Mononuclear cell (primary cell): ENCODE results near the gene CD300LD. TPM values are rescaled to one million over a fixed set of nuclear protein-coding genes. Genes with fewer than 3 reads are reported as not detected.
"Not testable (repeated sequence)": the region's sequence is repeated elsewhere in the genome, so short reads cannot be mapped to it uniquely, and the experiment has no call there.

ENCODE experiments used
- H3K27me3 ChIP-seq: 2 replicates; pipeline ENCODE4 v1.6.0; 2011; ENCODE audit warnings: low read length, control low read depth; ENCODE audit not compliant: insufficient read depth
- H3K4me1 ChIP-seq: 2 replicates; pipeline ENCODE4 v1.5.1; 2011; ENCODE audit warnings: mild to moderate bottlenecking, low read length, control low read depth; ENCODE audit not compliant: insufficient read depth
- H3K4me3 ChIP-seq: 2 replicates; pipeline ENCODE4 v1.5.1; 2011; ENCODE audit warnings: mild to moderate bottlenecking, low read length, moderate library complexity
- H3K9me3 ChIP-seq: 2 replicates; pipeline ENCODE4 v1.5.1; 2011; ENCODE audit warnings: low read depth, mild to moderate bottlenecking, control low read depth, low read length
- total RNA-seq: library from RNA; depleted of rRNA; stranded (reverse); fragments of >200 nt; gene quantifications from one replicate; pipeline ENCODE4 v1.2.3, GENCODE V29; 2012

Gene CD300LD
- 0.73 TPM for total RNA-seq

- Histone ChIP-seq H3K9me3 (no peaks in the 10 kb centered on the region), H3K4me3 (no peak within 1 kb of the TSS), H3K27me3 (no peaks in the 10 kb centered on the region), H3K4me1 (peaks cover 39% of the 10 kb centered on the region)
Observed at GRCh38 chr17:74592087-74592990, at the start of gene CD300LD. Gene CD300LD (minus strand): TSS chr17:74592283. CDS start chr17:74592202, 81 bp downstream.

- peaks cover 4% of the 10 kb centered on the region for H3K27me3 ChIP-seq
- H3K9me3 ChIP-seq: no peaks in the 10 kb centered on the region
- H3K4me3 ChIP-seq: no peak overlapping the region
- H3K4me1 ChIP-seq: peaks cover 93% of the 10 kb centered on the region
Observed at GRCh38 chr17:74641224-74641957, 49.3 kb upstream of the CD300LD start.

- Histone ChIP-seq H3K4me3 (no peak overlapping the region), H3K4me1 (peaks cover 98% of the 10 kb centered on the region)
Observed at GRCh38 chr17:74639704-74640151, 47.6 kb upstream of the CD300LD start.

GRCh38 chr17:74637926-74638325 lies 45.8 kb upstream of the CD300LD start:
- Histone ChIP-seq H3K4me1 (peaks cover 99% of the 10 kb centered on the region), H3K4me3 (no peak overlapping the region), H3K27me3 (no peaks in the 10 kb centered on the region), H3K9me3 (no peaks in the 10 kb centered on the region)

More at GRCh38 chr17:74639704-74640151, 47.6 kb upstream of the CD300LD start:
- Histone ChIP-seq H3K27me3 (peaks cover 4% of the 10 kb centered on the region), H3K9me3 (no peaks in the 10 kb centered on the region)

- H3K4me1 ChIP-seq: peaks cover 99% of the 10 kb centered on the region
Observed at GRCh38 chr17:74637265-74637664, 45.2 kb upstream of the CD300LD start.

GRCh38 chr17:74636541-74637085 lies 44.5 kb upstream of the CD300LD start:
- H3K27me3 ChIP-seq, H3K4me3 ChIP-seq, H3K9me3 ChIP-seq: not testable (repeated sequence)
- H3K4me1 ChIP-seq: peaks cover 99% of the 10 kb centered on the region

More at GRCh38 chr17:74637265-74637664, 45.2 kb upstream of the CD300LD start:
- no peaks in the 10 kb centered on the region for H3K9me3 ChIP-seq
- no peak overlapping the region for H3K4me3 ChIP-seq
- no peaks in the 10 kb centered on the region for H3K27me3 ChIP-seq

GRCh38 chr17:74635418-74635817 lies 43.3 kb upstream of the CD300LD start:
- peaks cover 99% of the 10 kb centered on the region for H3K4me1 ChIP-seq
- H3K9me3 ChIP-seq: no peaks in the 10 kb centered on the region
- no peaks in the 10 kb centered on the region for H3K27me3 ChIP-seq
- no peak overlapping the region for H3K4me3 ChIP-seq

GRCh38 chr17:74633326-74633725 lies 41.2 kb upstream of the CD300LD start:
- H3K4me1 ChIP-seq: peaks cover 90% of the 10 kb centered on the region
- no peak overlapping the region for H3K4me3 ChIP-seq
- H3K9me3 ChIP-seq: no peaks in the 10 kb centered on the region
- no peaks in the 10 kb centered on the region for H3K27me3 ChIP-seq

- no peak overlapping the region for H3K4me3 ChIP-seq
- H3K27me3 ChIP-seq: no peaks in the 10 kb centered on the region
- H3K4me1 ChIP-seq: peaks cover 83% of the 10 kb centered on the region
- H3K9me3 ChIP-seq: no peaks in the 10 kb centered on the region
Observed at GRCh38 chr17:74632617-74633016, 40.5 kb upstream of the CD300LD start.

GRCh38 chr17:74631468-74632450 lies 39.7 kb upstream of the CD300LD start:
- H3K27me3 ChIP-seq: no peaks in the 10 kb centered on the region
- H3K4me1 ChIP-seq: peaks cover 75% of the 10 kb centered on the region
- no peak overlapping the region for H3K4me3 ChIP-seq
- H3K9me3 ChIP-seq: no peaks in the 10 kb centered on the region

GRCh38 chr17:74630251-74630650 lies 38.2 kb upstream of the CD300LD start:
- not testable (repeated sequence) for H3K27me3 ChIP-seq, H3K9me3 ChIP-seq, H3K4me3 ChIP-seq
- H3K4me1 ChIP-seq: peaks cover 70% of the 10 kb centered on the region

- Histone ChIP-seq H3K9me3 (no peaks in the 10 kb centered on the region), H3K27me3 (peaks cover 3% of the 10 kb centered on the region), H3K4me3 (no peak overlapping the region), H3K4me1 (peaks cover 59% of the 10 kb centered on the region)
Observed at GRCh38 chr17:74625661-74626060, 33.6 kb upstream of the CD300LD start.

GRCh38 chr17:74624131-74624530 lies 32.0 kb upstream of the CD300LD start:
- Histone ChIP-seq H3K4me1 (peaks cover 60% of the 10 kb centered on the region), H3K4me3 (no peak overlapping the region), H3K9me3 (no peaks in the 10 kb centered on the region), H3K27me3 (peaks cover 6% of the 10 kb centered on the region)

GRCh38 chr17:74623693-74624093 lies 31.6 kb upstream of the CD300LD start, which contains the start of gene CD300E:
Gene CD300E (minus strand): TSS chr17:74623738. CDS start chr17:74623621, 117 bp downstream.
- H3K4me1 ChIP-seq: peaks cover 64% of the 10 kb centered on the region
- peaks cover 8% of the 10 kb centered on the region for H3K27me3 ChIP-seq
- no peaks in the 10 kb centered on the region for H3K9me3 ChIP-seq
- peak within 1 kb of the TSS; percentile 43 for H3K4me3 ChIP-seq
